Epithelial cell of esophagus (primary cell): ENCODE results near the gene ABCA10.

Experiments used
- DNase-seq: peaks from one replicate; pipeline ENCODE4 v3.0.0; 2010; ENCODE audit warnings: low read depth
- H3K4me3 ChIP-seq: 2 replicates; pipeline ENCODE4 v1.5.1; 2011; ENCODE audit warnings: mild to moderate bottlenecking, low read length, control low read depth
- TF ChIP-seq, protein P1 (sequence below): IDR thresholded peaks from 2 replicates; pipeline ENCODE4 v1.5.1; 2011; ENCODE audit warnings: low read depth, mild to moderate bottlenecking, low read length, control low read depth, inconsistent platforms; ENCODE audit not compliant: insufficient read depth; ENCODE audit errors: missing control alignments

ABCA10 gene

DNA sequence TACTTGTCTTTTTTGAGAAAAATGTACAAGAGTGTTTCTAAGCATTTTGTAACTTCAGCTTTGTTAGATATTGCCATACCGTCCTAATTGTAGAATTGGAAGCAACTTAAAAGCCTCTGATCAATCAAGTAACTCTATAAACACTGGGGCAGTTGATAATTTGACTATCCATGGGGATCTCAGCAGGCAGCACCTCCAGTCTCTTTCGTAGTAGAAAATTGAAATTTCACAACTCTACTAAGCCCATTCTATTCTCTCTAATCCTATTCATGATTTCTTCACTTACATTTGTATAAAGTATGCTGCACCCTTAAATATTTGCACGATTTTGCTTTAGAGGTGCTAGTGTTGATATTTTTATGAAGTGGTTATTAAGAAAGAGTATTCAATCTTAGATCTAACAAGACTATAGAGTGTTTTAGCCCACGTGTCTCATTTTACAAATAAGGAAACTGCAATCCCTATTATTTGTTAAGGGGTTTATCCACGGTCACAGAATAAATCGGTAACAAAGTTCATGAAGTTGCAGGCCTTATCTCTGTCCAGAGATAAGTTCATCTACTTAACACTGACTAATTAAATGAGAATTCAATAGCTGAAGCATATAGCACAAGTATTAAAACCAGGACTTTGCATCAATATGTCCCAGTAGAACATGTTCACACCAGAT, 97.9 kb downstream of the ABCA10 start:
- TF ChIP-seq, protein P1, sequence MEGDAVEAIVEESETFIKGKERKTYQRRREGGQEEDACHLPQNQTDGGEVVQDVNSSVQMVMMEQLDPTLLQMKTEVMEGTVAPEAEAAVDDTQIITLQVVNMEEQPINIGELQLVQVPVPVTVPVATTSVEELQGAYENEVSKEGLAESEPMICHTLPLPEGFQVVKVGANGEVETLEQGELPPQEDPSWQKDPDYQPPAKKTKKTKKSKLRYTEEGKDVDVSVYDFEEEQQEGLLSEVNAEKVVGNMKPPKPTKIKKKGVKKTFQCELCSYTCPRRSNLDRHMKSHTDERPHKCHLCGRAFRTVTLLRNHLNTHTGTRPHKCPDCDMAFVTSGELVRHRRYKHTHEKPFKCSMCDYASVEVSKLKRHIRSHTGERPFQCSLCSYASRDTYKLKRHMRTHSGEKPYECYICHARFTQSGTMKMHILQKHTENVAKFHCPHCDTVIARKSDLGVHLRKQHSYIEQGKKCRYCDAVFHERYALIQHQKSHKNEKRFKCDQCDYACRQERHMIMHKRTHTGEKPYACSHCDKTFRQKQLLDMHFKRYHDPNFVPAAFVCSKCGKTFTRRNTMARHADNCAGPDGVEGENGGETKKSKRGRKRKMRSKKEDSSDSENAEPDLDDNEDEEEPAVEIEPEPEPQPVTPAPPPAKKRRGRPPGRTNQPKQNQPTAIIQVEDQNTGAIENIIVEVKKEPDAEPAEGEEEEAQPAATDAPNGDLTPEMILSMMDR: no peak

DNA sequence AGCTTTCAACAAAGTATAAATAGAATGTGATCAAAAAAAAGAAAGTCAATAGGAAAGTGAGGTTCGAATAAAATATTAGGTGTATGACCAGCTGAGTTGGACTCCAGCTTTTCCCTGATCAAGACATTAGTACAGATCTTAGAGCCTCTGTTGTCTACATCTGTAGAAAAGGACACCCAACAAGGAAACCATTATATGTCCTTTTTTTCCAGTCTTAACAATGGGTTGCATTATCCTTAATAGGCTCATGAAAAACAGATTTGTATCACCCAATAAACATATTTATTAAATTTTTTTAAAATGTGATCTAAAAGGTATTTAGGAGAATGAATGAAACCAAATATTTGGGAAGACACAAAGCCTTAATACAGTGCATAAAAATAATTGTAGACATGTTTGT, 105.0 kb downstream of the ABCA10 start:
- DNase-seq: no peak
- H3K4me3 ChIP-seq: no peak overlapping the region
- TF ChIP-seq, protein P1: no peak

More for the DNA sequence above, 97.9 kb downstream of the ABCA10 start:
- H3K4me3 ChIP-seq: no peak overlapping the region
- no peak for DNase-seq

DNA sequence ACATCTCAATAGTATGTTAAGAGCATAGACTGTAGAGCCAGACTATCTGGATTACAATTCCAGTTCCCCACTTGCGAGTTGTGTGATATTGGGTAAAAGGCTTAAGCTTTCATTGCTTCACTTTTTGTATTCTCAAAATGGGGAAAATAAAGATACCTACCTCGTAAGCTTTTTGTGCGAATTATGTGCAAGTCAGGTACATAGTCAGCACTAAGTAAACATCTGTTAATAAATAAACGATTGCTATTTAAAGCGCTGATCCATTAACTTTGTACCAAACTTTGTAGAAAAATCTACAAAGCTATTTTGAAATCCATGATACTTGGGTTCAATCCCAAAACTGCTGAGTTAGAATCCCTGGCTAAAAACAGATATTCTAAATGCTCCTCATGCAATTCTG, 106.6 kb downstream of the ABCA10 start:
- TF ChIP-seq, protein P1: no peak
- no peak for DNase-seq

DNA sequence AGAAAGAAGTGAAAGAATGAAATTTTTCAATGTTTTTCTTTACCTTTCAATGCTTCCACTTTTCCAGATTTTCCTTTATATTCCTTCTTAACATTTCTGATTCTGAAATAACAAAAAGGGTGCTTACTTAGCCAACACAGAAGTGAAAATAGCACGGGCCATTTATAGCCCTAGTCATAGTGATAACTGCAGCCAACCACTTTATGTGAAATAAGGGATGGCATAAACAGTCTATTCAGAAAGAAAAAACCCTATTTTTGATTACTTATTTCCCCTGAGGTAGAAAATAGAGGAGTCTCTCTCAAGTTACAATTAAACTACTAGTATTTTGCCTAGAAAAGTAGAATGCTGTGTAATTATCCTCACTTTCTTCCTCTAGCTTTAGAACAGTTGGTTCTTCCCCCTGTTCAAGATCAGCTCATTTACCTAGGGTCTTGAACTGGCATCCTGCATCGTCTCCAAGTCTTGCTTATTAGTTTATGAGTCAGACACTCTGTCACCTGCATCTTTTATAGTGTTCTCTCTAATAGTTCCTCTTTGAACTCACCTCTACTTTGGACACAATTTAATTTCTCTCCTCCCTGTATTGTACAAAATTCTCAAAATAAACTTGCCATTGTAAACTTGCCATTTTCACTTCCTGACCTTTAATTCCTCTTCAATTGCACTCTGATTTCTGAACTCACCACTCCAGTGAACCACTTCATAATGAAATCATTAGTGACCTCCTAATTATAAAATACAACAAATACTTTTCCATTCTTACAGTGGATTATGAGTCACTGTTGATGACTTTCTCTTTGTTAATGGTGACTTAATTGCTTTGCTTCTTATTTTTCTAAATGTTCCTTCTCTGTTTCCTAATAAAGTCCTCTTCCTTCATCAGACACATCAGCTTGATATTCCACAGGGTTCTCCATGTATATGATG, 110.5 kb downstream of the ABCA10 start:
- peak; percentile 6 for DNase-seq
- TF ChIP-seq, protein P1: no peak
- H3K4me3 ChIP-seq: no peak overlapping the region

More for the DNA sequence above, 106.6 kb downstream of the ABCA10 start:
- H3K4me3 ChIP-seq: no peak overlapping the region

DNA sequence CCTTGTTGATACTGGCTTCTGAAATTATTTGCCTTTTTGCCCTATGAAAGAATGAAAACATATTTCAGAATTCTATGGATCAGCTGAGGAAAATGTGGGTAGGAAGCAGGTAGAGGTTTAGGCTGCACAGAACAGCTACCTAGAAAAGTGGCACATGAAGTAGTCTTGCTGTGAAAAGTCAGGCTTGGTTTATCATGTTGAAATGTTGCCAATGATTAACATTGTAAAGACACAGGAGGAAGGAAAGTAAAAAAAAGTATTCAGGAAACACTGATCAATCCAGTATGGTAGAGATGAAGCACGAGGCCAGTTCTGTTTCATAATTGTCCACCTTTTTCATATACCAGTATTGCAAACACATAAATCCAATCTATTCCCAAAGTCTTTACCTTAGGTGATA, 116.8 kb downstream of the ABCA10 start:
- DNase-seq: no peak
- no peak overlapping the region for H3K4me3 ChIP-seq
- TF ChIP-seq, protein P1: no peak

- DNase-seq: no peak
- H3K4me3 ChIP-seq: no peak overlapping the region
- TF ChIP-seq, protein P1: no peak
Observed at GRCh38 chr17:69105907-69106730, 122.5 kb downstream of the ABCA10 start.
